Endothelial cell (in vitro differentiated cells): ENCODE results near the gene LY86. TPM values are rescaled to one million over a fixed set of nuclear protein-coding genes. Genes with fewer than 3 reads are reported as not detected.

Experiments used
- DNase-seq: peaks from one replicate; pipeline ENCODE4 v3.0.0; 2021; ENCODE audit warnings: low spot score
- H3K27ac Mint-ChIP-seq: one replicate; pipeline ENCODE4 v1.8.0; 2021; ENCODE audit warnings: mixed read lengths, inconsistent platforms; ENCODE audit not compliant: unreplicated experiment
- H3K27me3 Mint-ChIP-seq: one replicate; pipeline ENCODE4 v1.8.0; 2021; ENCODE audit warnings: mild to moderate bottlenecking, moderate library complexity, mixed read lengths, inconsistent platforms; ENCODE audit not compliant: unreplicated experiment
- H3K36me3 Mint-ChIP-seq: one replicate; pipeline ENCODE4 v1.8.0; 2021; ENCODE audit warnings: mild to moderate bottlenecking, low read depth, mixed read lengths, inconsistent platforms; ENCODE audit not compliant: unreplicated experiment
- H3K4me1 Mint-ChIP-seq: one replicate; pipeline ENCODE4 v1.8.0; 2021; ENCODE audit warnings: mild to moderate bottlenecking, mixed read lengths, inconsistent platforms; ENCODE audit not compliant: unreplicated experiment
- H3K4me3 Mint-ChIP-seq: one replicate; pipeline ENCODE4 v1.8.0; 2021; ENCODE audit warnings: mild to moderate bottlenecking, mixed read lengths, inconsistent platforms; ENCODE audit not compliant: unreplicated experiment
- H3K9me3 Mint-ChIP-seq: one replicate; pipeline ENCODE4 v1.8.0; 2021; ENCODE audit warnings: mixed read lengths, inconsistent platforms; ENCODE audit not compliant: unreplicated experiment
- CTCF ChIP-seq: fragments of 200-600 bp; sonication (generic); IDR thresholded peaks from one replicate; pipeline ENCODE4 v1.5.0; 2021; ENCODE audit warnings: antibody characterized with exemption; ENCODE audit not compliant: unreplicated experiment
- total RNA-seq: library from RNA; stranded (reverse); fragmentation: NEBNext Ultra II Directional; extraction: Animal tissue kit (Norgen Biotek cat#: 25700); gene quantifications from one replicate; pipeline ENCODE4 v1.2.1, GENCODE V29; 2021; ENCODE audit not compliant: unreplicated experiment

The LY86 gene
- total RNA-seq, 1 donor from 2014 or later, result not detected

- Mint-ChIP-seq H3K4me1 (peaks cover 22% of the 10 kb centered on the region), H3K27me3 (no peaks in the 10 kb centered on the region), H3K36me3 (no peaks in the 10 kb centered on the region), H3K4me3 (no peak overlapping the region), H3K27ac (no peak overlapping the region), H3K9me3 (no peaks in the 10 kb centered on the region)
- no peak for DNase-seq
- TF ChIP-seq CTCF, result no peak
These were observed 2.0 kb downstream of the LY86 start for GRCh38 chr6:6590530-6590929.

- H3K4me3 Mint-ChIP-seq, result no peak overlapping the region
- TF ChIP-seq CTCF, result no peak
- H3K27ac Mint-ChIP-seq, result no peak overlapping the region
- DNase-seq, result no peak
- no peaks in the 10 kb centered on the region for H3K9me3 Mint-ChIP-seq
- no peaks in the 10 kb centered on the region for H3K36me3 Mint-ChIP-seq
- H3K4me1 Mint-ChIP-seq, result peaks cover 30% of the 10 kb centered on the region
- no peaks in the 10 kb centered on the region for H3K27me3 Mint-ChIP-seq
These were observed 3.4 kb downstream of the LY86 start for GRCh38 chr6:6591778-6592465.

GRCh38 chr6:6592826-6593475, 4.4 kb downstream of the LY86 start:
- peaks cover 30% of the 10 kb centered on the region for H3K4me1 Mint-ChIP-seq
- H3K9me3 Mint-ChIP-seq, result no peaks in the 10 kb centered on the region

GRCh38 chr6:6593867-6594468, 5.4 kb downstream of the LY86 start:
- no peaks in the 10 kb centered on the region for H3K27me3 Mint-ChIP-seq
- H3K27ac Mint-ChIP-seq, result no peak overlapping the region
- no peak for DNase-seq
- H3K4me3 Mint-ChIP-seq, result no peak overlapping the region
- H3K4me1 Mint-ChIP-seq, result peaks cover 32% of the 10 kb centered on the region
- H3K9me3 Mint-ChIP-seq, result no peaks in the 10 kb centered on the region
- no peak for TF ChIP-seq CTCF
- H3K36me3 Mint-ChIP-seq, result no peaks in the 10 kb centered on the region

More at GRCh38 chr6:6592826-6593475, 4.4 kb downstream of the LY86 start:
- Mint-ChIP-seq H3K4me3 (no peak overlapping the region), H3K27ac (peak overlapping the region; percentile 59), H3K36me3 (no peaks in the 10 kb centered on the region), H3K27me3 (no peaks in the 10 kb centered on the region)
- no peak for DNase-seq
- TF ChIP-seq CTCF, result no peak

- Mint-ChIP-seq H3K4me3 (no peak overlapping the region), H3K27me3 (peaks cover 2% of the 10 kb centered on the region), H3K9me3 (no peaks in the 10 kb centered on the region), H3K27ac (no peak overlapping the region), H3K4me1 (peaks cover 41% of the 10 kb centered on the region), H3K36me3 (no peaks in the 10 kb centered on the region)
- DNase-seq, result no peak
- no peak for TF ChIP-seq CTCF
These were observed 6.5 kb downstream of the LY86 start for GRCh38 chr6:6595025-6595424.
